GM20000 (cell line): Measurements from ENCODE around the gene CAMTA1.

Experiments
- DNase-seq: peaks from one replicate; pipeline ENCODE4 v3.0.0; 2012; ENCODE audit warnings: low spot score
- TF ChIP-seq, protein P1 (sequence below): IDR thresholded peaks from 2 replicates; pipeline ENCODE4 v1.5.1; 2012; ENCODE audit warnings: mild to moderate bottlenecking, control low read depth; ENCODE audit errors: extremely low read depth, missing control alignments

Gene CAMTA1

DNA sequence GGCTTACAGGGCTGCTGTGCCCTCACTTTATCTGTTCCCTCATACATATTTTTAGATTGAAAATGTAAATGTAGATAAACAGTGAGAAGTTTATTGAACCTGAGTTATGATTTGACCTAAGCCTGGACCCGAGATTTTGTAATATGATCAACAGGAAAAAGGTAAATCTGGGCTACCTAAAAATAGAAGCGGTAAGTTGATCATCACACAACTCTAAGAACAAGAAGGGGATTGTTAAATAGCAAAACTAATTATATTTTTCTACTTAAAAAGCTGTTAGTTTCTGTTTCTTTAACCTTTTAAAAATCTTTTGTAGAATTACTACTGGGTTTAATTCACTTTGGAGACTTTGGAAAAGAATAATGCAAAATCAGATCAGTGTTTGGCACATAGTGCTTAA is 35.6 kb downstream of the CAMTA1 start:
- TF ChIP-seq, protein P1, sequence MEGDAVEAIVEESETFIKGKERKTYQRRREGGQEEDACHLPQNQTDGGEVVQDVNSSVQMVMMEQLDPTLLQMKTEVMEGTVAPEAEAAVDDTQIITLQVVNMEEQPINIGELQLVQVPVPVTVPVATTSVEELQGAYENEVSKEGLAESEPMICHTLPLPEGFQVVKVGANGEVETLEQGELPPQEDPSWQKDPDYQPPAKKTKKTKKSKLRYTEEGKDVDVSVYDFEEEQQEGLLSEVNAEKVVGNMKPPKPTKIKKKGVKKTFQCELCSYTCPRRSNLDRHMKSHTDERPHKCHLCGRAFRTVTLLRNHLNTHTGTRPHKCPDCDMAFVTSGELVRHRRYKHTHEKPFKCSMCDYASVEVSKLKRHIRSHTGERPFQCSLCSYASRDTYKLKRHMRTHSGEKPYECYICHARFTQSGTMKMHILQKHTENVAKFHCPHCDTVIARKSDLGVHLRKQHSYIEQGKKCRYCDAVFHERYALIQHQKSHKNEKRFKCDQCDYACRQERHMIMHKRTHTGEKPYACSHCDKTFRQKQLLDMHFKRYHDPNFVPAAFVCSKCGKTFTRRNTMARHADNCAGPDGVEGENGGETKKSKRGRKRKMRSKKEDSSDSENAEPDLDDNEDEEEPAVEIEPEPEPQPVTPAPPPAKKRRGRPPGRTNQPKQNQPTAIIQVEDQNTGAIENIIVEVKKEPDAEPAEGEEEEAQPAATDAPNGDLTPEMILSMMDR, result no peak

DNA sequence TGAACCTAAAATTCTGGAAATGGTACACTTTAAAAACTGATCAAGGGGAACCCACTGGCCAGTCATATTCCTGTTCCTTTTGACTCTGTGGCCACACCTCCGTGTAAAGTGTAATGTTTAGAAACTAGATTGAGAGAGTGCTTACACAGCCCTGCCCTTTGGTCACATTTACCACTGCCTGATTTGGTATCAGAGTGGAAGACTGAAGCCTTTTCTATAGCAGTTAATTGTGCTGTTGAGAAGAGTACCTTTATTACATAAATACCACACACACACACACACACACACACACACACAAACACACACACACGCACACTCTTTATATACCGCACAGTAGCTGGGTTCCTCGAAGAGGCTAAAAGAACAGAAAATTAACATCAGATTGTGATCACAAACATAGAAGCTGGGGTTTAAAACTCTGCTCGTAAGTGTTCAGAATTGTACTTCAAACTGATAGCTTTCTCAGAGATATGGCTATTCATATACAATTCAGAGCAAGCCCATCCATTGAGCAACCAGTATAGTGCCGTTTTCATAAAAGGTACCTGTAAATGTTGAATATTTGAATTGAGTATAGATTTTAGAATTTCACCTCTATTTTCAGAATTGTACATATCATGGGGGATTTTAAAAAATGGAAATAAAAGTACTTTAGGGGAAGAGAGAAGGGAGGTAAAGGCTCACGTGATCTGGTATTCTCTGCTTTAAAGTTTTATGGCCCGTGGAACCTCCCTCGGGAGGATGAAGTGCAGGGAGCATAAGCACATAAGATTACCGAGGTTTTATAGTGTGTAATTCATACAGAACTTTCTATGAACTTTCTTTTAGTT is 37.5 kb downstream of the CAMTA1 start:
- DNase-seq, result peak; percentile 19
- TF ChIP-seq, protein P1, result no peak

More for the DNA sequence above, 35.6 kb downstream of the CAMTA1 start:
- DNase-seq, result no peak

GRCh38 chr1:6823793-6824192 is 38.5 kb downstream of the CAMTA1 start:
- no peak for DNase-seq
- TF ChIP-seq, protein P1, result no peak

DNA sequence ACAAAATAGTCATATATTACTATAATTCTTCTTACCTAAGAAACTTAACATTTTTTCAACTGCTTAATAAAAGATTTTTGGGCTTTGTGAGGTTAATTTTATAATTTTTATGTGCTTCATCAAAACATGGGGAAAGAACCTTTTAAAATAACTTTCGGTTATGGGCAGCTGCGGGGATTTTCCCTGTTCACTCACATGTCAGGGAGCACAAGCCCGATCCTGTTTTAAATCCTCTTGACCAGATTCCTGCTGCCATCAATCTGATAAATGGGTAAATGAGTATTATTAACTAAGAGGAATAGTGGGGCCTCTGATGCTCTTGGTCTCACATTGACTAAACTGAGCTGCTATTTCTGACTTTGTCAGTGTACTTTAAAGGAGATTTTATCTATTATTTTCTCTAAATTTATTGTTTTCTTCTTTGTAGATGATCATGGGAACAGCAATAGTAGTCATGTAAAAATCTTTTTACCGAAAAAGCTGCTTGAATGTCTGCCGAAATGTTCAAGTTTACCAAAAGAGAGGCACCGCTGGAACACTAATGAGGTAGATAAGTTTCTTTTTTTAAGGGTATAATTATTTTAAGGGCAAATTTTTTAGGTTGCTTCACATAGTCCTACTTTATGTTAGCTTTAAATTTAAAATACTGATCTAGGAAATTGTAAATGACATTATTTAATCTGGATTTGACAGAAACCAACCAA is 39.6 kb downstream of the CAMTA1 start:
- no peak for DNase-seq
- TF ChIP-seq, protein P1, result no peak

GRCh38 chr1:6825828-6826227 is 40.6 kb downstream of the CAMTA1 start:
- DNase-seq, result no peak

DNA sequence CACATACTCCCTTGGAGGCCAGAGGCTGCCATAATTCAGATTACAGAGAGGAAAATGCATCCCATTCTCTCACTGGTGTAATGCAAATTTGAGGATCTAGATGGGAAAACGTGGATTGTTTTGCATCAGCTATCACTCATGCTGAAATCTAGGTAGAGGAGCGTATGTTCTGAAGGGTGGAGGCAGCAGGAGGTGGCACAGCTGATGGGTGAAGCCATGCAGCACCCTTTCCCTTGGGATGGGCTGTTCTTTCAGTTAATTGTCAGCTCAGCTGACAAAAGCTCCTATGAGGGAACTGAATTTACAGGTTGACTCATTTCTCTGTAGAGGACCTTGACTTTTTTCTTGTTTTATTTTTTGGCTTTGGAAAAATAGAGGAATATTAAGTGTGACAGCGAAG is 41.8 kb downstream of the CAMTA1 start:
- TF ChIP-seq, protein P1, result no peak
- no peak for DNase-seq

More at GRCh38 chr1:6825828-6826227, 40.6 kb downstream of the CAMTA1 start:
- TF ChIP-seq, protein P1, result no peak

DNA sequence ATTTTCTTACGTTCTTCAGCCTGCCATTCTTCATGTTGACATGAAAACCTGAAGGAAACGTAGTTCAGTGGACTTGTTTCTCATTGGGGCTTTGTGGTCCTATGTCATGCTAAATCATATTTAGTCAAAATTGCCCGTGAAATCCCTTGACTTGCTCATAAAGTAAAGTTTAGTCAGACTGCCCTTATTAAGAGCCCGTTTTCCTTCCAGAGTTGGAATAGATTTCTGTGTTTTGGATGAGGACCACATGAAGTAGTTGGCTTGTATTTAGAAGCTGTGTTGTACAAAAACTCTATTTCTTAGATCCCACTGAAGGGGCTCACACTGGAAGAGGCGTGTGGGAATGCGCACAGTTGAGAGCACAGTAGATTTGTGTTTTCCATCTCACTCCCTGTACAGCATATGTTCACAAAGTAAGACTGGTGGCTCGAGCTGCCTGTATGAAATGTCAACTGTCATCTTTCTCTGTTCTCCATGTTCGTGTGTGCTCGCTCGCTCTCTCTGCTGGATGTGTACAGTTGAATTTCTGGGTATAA is 42.4 kb downstream of the CAMTA1 start:
- no peak for DNase-seq
- TF ChIP-seq, protein P1, result no peak
